Peyer's patch (tissue), 4 donors: ENCODE measurements around the gene ADAM15. TPM values are rescaled to one million over a fixed set of nuclear protein-coding genes. Genes with fewer than 3 reads are reported as not detected.

ENCODE experiments used
- DNase-seq, 3 donors: peaks; one replicate each; pipeline ENCODE4 v3.0.0-alpha.2; 2017 to 2019
- H3K27ac ChIP-seq, 4 donors: fragments of 200-600 bp; sonication (generic); one replicate each; pipeline ENCODE4 v1.5.1; 2016 to 2019
- H3K27me3 ChIP-seq, 2 donors: fragments of 200-600 bp; sonication (generic); one replicate each; pipeline ENCODE4 v1.5.1; 2019
- H3K36me3 ChIP-seq, 3 donors: fragments of 200-600 bp; sonication (generic); one replicate each; pipeline ENCODE4 v1.5.1; 2016 to 2019
- H3K4me1 ChIP-seq, 4 donors: fragments of 200-600 bp; sonication (generic); one replicate each; pipeline ENCODE4 v1.5.1; 2016 to 2019
- H3K4me3 ChIP-seq, 4 donors: fragments of 200-600 bp; sonication (generic); 1 replicate in 3 of 4; 2 replicates in 1 of 4; pipeline ENCODE4 v1.5.1; 2016 to 2019; ENCODE audit warnings: mild to moderate bottlenecking in 1 of 4
- H3K9me3 ChIP-seq, 4 donors: fragments of 200-600 bp; sonication (generic); one replicate each; pipeline ENCODE4 v1.5.1; 2016 to 2019; ENCODE audit warnings: mild to moderate bottlenecking in 1 of 4
- CTCF ChIP-seq, 6 experiments: fragments of 450-650 bp in 4 of 6; fragments of 200-600 bp in 2 of 6; sonication (generic) in 1 of 6; IDR thresholded peaks; one replicate each; pipeline ENCODE4 v1.5.1; 2017 to 2019; ENCODE audit warnings: antibody characterized with exemption in 6 of 6, mild to moderate bottlenecking in 3 of 6, moderate library complexity in 1 of 6
- POLR2A ChIP-seq, 2 donors: fragments of 450-650 bp; IDR thresholded peaks; one replicate each; pipeline ENCODE4 v1.5.1; 2017; ENCODE audit warnings: antibody characterized with exemption in 2 of 2, mild to moderate bottlenecking in 2 of 2, moderate library complexity in 2 of 2
- total RNA-seq, 4 donors: library from RNA; depleted of rRNA; stranded (reverse); fragments of >200 nt; gene quantifications; one replicate each; pipeline ENCODE4 v1.1.0, GENCODE V29; 2016

ADAM15 gene
- total RNA-seq, 4 donors from 2014 or later: 111 to 191 (median 126) TPM

GRCh38 chr1:155015527-155016230 is 35.4 kb upstream of the ADAM15 start:
- Histone ChIP-seq H3K9me3 (no peaks in the 10 kb centered on the region), H3K27ac (peak overlapping the region; percentile 85 to 99 (median 92)), H3K27me3 (no peaks in the 10 kb centered on the region), H3K36me3 (peaks cover 0 to 42% (median 0%) of the 10 kb centered on the region in 3 donors), H3K4me3 (no peak overlapping the region), H3K4me1 (peaks cover 3 to 74% (median 44%) of the 10 kb centered on the region in 4 donors)
- TF ChIP-seq POLR2A (IDR thresholded peaks at IDR 0.05): no peak
- no peak for TF ChIP-seq CTCF (IDR thresholded peaks at IDR 0.05)
- DNase-seq: peak in 1 of 3 donors; percentile 61

- Histone ChIP-seq H3K27ac (peak overlapping the region; percentile 85 to 99 (median 92)), H3K9me3 (no peaks in the 10 kb centered on the region), H3K36me3 (peaks cover 0 to 42% (median 0%) of the 10 kb centered on the region in 3 donors), H3K4me3 (peak overlapping the region in 2 of 4 donors; percentile 42 to 49), H3K27me3 (no peaks in the 10 kb centered on the region), H3K4me1 (peaks cover under 1 to 67% (median 39%) of the 10 kb centered on the region in 4 donors)
- DNase-seq: peak; percentile 53 to 86 (median 82)
- TF ChIP-seq POLR2A (IDR thresholded peaks at IDR 0.05) (no peak), CTCF (IDR thresholded peaks at IDR 0.05) (no peak)
Observed at GRCh38 chr1:155016231-155016831, 34.8 kb upstream of the ADAM15 start.

- Histone ChIP-seq H3K27ac (peak overlapping the region; percentile 85 to 99 (median 92)), H3K27me3 (no peaks in the 10 kb centered on the region), H3K4me3 (peak overlapping the region; percentile 33 to 50 (median 46)), H3K36me3 (peaks cover 0 to 42% (median 0%) of the 10 kb centered on the region in 3 donors), H3K9me3 (no peaks in the 10 kb centered on the region), H3K4me1 (peaks cover 0 to 57% (median 31%) of the 10 kb centered on the region in 4 donors)
- peak; percentile 90 to 98 (median 95) for DNase-seq
- TF ChIP-seq CTCF (IDR thresholded peaks at IDR 0.05) (peak; percentile 99 to 100 (median 99)), POLR2A (IDR thresholded peaks at IDR 0.05) (peak; percentile 32 to 69)
Observed at GRCh38 chr1:155017041-155017945, 33.8 kb upstream of the ADAM15 start.

DNA sequence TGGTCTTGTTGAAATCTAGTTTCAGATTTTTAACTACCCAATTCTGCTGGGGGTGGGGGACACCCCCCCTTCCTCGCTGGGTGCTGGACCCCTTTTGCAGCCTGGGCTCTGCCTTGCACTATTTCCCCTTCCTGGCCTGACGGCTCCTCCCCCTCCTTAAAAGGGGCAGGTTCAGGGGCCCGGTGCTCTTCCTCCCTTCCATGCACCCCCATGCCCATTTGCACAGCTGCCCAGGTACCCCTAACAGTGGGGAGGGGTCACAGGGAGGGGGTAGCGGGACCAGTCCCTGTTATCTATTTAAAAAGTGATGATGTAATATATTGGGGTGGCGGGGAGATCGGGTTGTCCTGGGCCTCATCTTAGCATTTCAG is 33.2 kb upstream of the ADAM15 start:
- peak overlapping the region; percentile 33 to 50 (median 46) for H3K4me3 ChIP-seq
- no peak for TF ChIP-seq POLR2A (IDR thresholded peaks at IDR 0.05)
- TF ChIP-seq CTCF (IDR thresholded peaks at IDR 0.05): no peak
- peaks cover 0 to 53% (median 28%) of the 10 kb centered on the region in 4 donors for H3K4me1 ChIP-seq
- H3K27me3 ChIP-seq: no peaks in the 10 kb centered on the region
- DNase-seq: peak in 1 of 3 donors; percentile 54
- H3K36me3 ChIP-seq: peaks cover 0 to 42% (median 0%) of the 10 kb centered on the region in 3 donors
- no peaks in the 10 kb centered on the region for H3K9me3 ChIP-seq
- H3K27ac ChIP-seq: peak overlapping the region; percentile 85 to 99 (median 92)

GRCh38 chr1:155018617-155019348 is 32.3 kb upstream of the ADAM15 start:
- Histone ChIP-seq H3K27ac (peak overlapping the region in 3 of 4 donors; percentile 85 to 99 (median 87)), H3K4me3 (no peak overlapping the region), H3K4me1 (peaks cover 0 to 47% (median 28%) of the 10 kb centered on the region in 4 donors), H3K9me3 (no peaks in the 10 kb centered on the region), H3K36me3 (peaks cover 0 to 41% (median 0%) of the 10 kb centered on the region in 3 donors), H3K27me3 (no peaks in the 10 kb centered on the region)
- TF ChIP-seq CTCF (IDR thresholded peaks at IDR 0.05) (no peak), POLR2A (IDR thresholded peaks at IDR 0.05) (no peak)
- DNase-seq: no peak
